GM23338 (cell line): Measurements from ENCODE around the gene TMEM43. TPM values are rescaled to one million over a fixed set of nuclear protein-coding genes. Genes with fewer than 3 reads are reported as not detected.

ENCODE experiments used
- ATAC-seq: fragments of 200-7000 bp; cut with Tn5 transposase; 3 replicates; pipeline ENCODE4 v1.9.1; 2020
- DNase-seq: peaks from one replicate; pipeline ENCODE4 v3.0.0-alpha.2; 2015; ENCODE audit warnings: low spot score
- H2AFZ ChIP-seq: fragments of 200-600 bp; sonication (generic); 2 replicates; pipeline ENCODE4 v1.8.0; 2016; ENCODE audit warnings: antibody characterized with exemption, mild to moderate bottlenecking, moderate library complexity
- H3F3A ChIP-seq: fragments of 200-600 bp; sonication (generic); replicated peaks from 2 replicates; pipeline ENCODE4 v1.8.0; 2017; ENCODE audit warnings: antibody characterized with exemption, mixed run types, low read depth
- H3K27ac ChIP-seq: fragments of 200-600 bp; sonication (generic); 2 replicates; pipeline ENCODE4 v1.6.1; 2016; ENCODE audit warnings: low read depth
- H3K27me3 ChIP-seq: fragments of 200-600 bp; sonication (generic); 2 replicates; pipeline ENCODE4 v1.8.0; 2016; ENCODE audit warnings: mild to moderate bottlenecking, mixed run types, moderate library complexity; ENCODE audit not compliant: insufficient read depth
- H3K36me3 ChIP-seq: fragments of 200-600 bp; sonication (generic); 2 replicates; pipeline ENCODE4 v1.8.0; 2016; ENCODE audit warnings: mild to moderate bottlenecking; ENCODE audit not compliant: insufficient read depth
- H3K4me1 ChIP-seq: fragments of 200-600 bp; sonication (generic); 2 replicates; pipeline ENCODE4 v1.8.0; 2016; ENCODE audit warnings: mild to moderate bottlenecking, moderate library complexity; ENCODE audit not compliant: insufficient read depth
- H3K4me2 ChIP-seq: fragments of 200-600 bp; sonication (generic); 2 replicates; pipeline ENCODE4 v1.7.1; 2017; ENCODE audit warnings: mixed run types
- H3K4me3 ChIP-seq: fragments of 200-600 bp; sonication (generic); 2 replicates; pipeline ENCODE4 v1.6.1; 2016; ENCODE audit warnings: mixed run types
- H3K79me2 ChIP-seq: fragments of 200-600 bp; sonication (generic); replicated peaks from 2 replicates; pipeline ENCODE4 v1.8.0; 2017; ENCODE audit warnings: mild to moderate bottlenecking; ENCODE audit not compliant: insufficient read depth
- H3K9me2 ChIP-seq: fragments of 200-600 bp; sonication (generic); 2 replicates; pipeline ENCODE4 v1.8.0; 2017; ENCODE audit not compliant: insufficient read depth
- H4K20me1 ChIP-seq: fragments of 200-600 bp; sonication (generic); replicated peaks from 2 replicates; pipeline ENCODE4 v1.8.0; 2017; ENCODE audit warnings: mild to moderate bottlenecking; ENCODE audit not compliant: insufficient read depth
- H3K27ac Mint-ChIP-seq: 2 replicates; pipeline ENCODE4 v1.8.0; 2020; ENCODE audit warnings: inconsistent platforms, mild to moderate bottlenecking, moderate library complexity, mixed read lengths
- H3K27me3 Mint-ChIP-seq: 3 replicates; pipeline ENCODE4 v1.8.0; 2022; ENCODE audit warnings: low read depth, mild to moderate bottlenecking, moderate library complexity, mixed read lengths, inconsistent platforms; ENCODE audit not compliant: insufficient read depth, poor library complexity
- H3K36me3 Mint-ChIP-seq: 3 replicates; pipeline ENCODE4 v1.8.0; 2021; ENCODE audit warnings: low read depth, mild to moderate bottlenecking, inconsistent platforms, moderate library complexity, mixed read lengths
- H3K4me1 Mint-ChIP-seq: 3 replicates; pipeline ENCODE4 v1.8.0; 2020; ENCODE audit warnings: mild to moderate bottlenecking, inconsistent platforms, mixed read lengths
- H3K4me3 Mint-ChIP-seq: 3 replicates; pipeline ENCODE4 v1.8.0; 2021; ENCODE audit warnings: moderate library complexity, mild to moderate bottlenecking, inconsistent platforms, mixed read lengths
- H3K9me3 Mint-ChIP-seq: 3 replicates; pipeline ENCODE4 v1.8.0; 2020; ENCODE audit warnings: moderate library complexity, mild to moderate bottlenecking, inconsistent platforms, mixed read lengths
- CREB1 ChIP-seq: fragments of 250-450 bp; sonication (Bioruptor Pico); IDR thresholded peaks from 2 replicates; pipeline ENCODE4 v1.5.0; 2020; ENCODE audit warnings: low read depth, mild to moderate bottlenecking, moderate library complexity
- EZH2 ChIP-seq: fragments of 200-600 bp; sonication (generic); IDR thresholded peaks from one replicate; pipeline ENCODE4 v1.8.0; 2017; ENCODE audit warnings: antibody characterized with exemption, mild to moderate bottlenecking, low read depth; ENCODE audit not compliant: unreplicated experiment
- EZH2phosphoT487 ChIP-seq: fragments of 200-600 bp; sonication (generic); IDR thresholded peaks from one replicate; pipeline ENCODE4 v1.8.1; 2018; ENCODE audit warnings: antibody characterized with exemption; ENCODE audit not compliant: unreplicated experiment
- NANOG ChIP-seq: IDR thresholded peaks from 2 replicates; pipeline ENCODE4 v1.6.1; 2016; ENCODE audit warnings: antibody characterized with exemption, borderline replicate concordance
- STAT1 ChIP-seq: IDR thresholded peaks from one replicate; pipeline ENCODE4 v1.6.1; 2016; ENCODE audit warnings: antibody characterized with exemption; ENCODE audit not compliant: unreplicated experiment
- ZNF114 ChIP-seq: fragments of 250-450 bp; sonication (Bioruptor Pico); IDR thresholded peaks from 2 replicates; pipeline ENCODE4 v1.5.0; 2020; ENCODE audit warnings: mild to moderate bottlenecking, moderate library complexity
- ZNF331 ChIP-seq: fragments of 250-450 bp; sonication (Bioruptor Pico); IDR thresholded peaks from 2 replicates; pipeline ENCODE4 v1.5.0; 2020; ENCODE audit warnings: low read depth, mild to moderate bottlenecking, moderate library complexity
- polyA plus RNA-seq: library from polyadenylated mRNA; unstranded; fragments of >200 nt; fragmentation: Nextera tagmentation; extraction: Ambion mirVana; gene quantifications from 2 replicates; pipeline ENCODE4 v1.2.1, GENCODE V29; 2016
- total RNA-seq: library from RNA; depleted of rRNA; stranded (reverse); fragments of >200 nt; shearing (Covaris generic); gene quantifications from 2 replicates; pipeline ENCODE4 v1.2.3, GENCODE V29; 2014
- TF ChIP-seq, protein P1 (sequence below): fragments of 250-450 bp; sonication (Bioruptor Pico); IDR thresholded peaks from 2 replicates; pipeline ENCODE4 v1.5.0; 2020; ENCODE audit warnings: mild to moderate bottlenecking, moderate library complexity
- TF ChIP-seq, protein P2 (sequence below): IDR thresholded peaks from one replicate; pipeline ENCODE4 v1.6.1; 2018; ENCODE audit warnings: antibody characterized with exemption; ENCODE audit not compliant: unreplicated experiment
- TF ChIP-seq, protein P3 (sequence below): IDR thresholded peaks from 2 replicates; pipeline ENCODE4 v1.6.1; 2016; ENCODE audit warnings: antibody characterized with exemption
- TF ChIP-seq, protein P4 (sequence below), 2 experiments: fragments of 200-600 bp in 1 of 2; sonication (generic) in 1 of 2; conservative IDR thresholded peaks; 2 replicates each; pipeline versions ENCODE4 v1.5.1 to v1.6.1; 2016 to 2017; ENCODE audit warnings: antibody characterized with exemption in 2 of 2, low read depth in 2 of 2, mild to moderate bottlenecking in 2 of 2, moderate library complexity in 1 of 2

TMEM43 gene
- total and polyA plus RNA-seq, 2 experiments from 2014 or later = 15.9 to 34.7 TPM

DNA sequence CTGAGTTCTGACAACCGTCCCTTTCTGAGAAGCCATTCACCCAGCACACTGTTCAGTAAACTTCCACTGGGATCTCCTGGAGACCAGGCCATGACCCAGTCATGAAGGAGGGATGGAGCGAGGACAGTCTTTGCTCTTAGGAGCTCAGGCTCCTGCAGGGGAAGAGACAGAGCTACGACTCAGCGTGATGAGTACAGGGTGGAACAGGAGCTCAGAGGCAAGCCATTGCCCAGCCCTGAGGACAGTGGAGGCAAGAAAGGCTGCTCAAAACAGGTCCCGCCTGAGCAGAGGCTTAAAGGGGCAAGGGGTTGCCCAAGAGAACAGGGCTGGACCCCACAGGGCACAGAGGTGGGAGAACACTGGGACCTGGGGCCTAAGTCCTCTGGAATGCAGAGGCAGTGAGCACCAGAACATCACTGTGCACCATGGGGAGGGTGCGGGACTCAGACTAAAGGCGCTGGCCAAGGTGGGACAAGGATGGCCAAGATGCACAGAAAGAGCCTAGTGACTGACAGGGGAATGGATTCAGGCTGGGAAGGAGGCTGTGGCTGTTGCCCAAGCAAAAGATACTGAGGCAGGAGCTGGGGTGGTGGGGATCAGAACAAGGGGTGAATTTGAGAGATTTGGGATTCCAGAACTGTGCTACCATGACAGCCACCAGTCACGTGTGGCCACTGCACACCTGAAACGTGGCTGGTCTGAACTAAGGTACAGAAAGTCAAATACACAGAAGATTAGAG, 25.8 kb downstream of the TMEM43 start:
- Mint-ChIP-seq H3K4me3 (no peak overlapping the region), H3K4me1 (peaks cover 22% of the 10 kb centered on the region), H3K9me3 (no peaks in the 10 kb centered on the region), H3K27ac (no peak overlapping the region), H3K36me3 (peaks cover 47% of the 10 kb centered on the region), H3K27me3 (peaks cover 14% of the 10 kb centered on the region)
- Histone ChIP-seq H3K79me2 (no peaks in the 10 kb centered on the region), H3K36me3 (peaks cover under 1% of the 10 kb centered on the region), H3F3A (no peaks in the 10 kb centered on the region), H3K27ac (no peak overlapping the region), H3K9me2 (no peaks in the 10 kb centered on the region), H3K4me1 (peaks cover 8% of the 10 kb centered on the region), H3K4me2 (no peak overlapping the region), H2AFZ (no peak overlapping the region), H4K20me1 (peaks cover 8% of the 10 kb centered on the region), H3K4me3 (no peak overlapping the region), H3K27me3 (no peaks in the 10 kb centered on the region)
- no peak for TF ChIP-seq CREB1 (CRISPR knock-in tag)
- TF ChIP-seq EZH2phosphoT487 = no peak
- no peak for TF ChIP-seq ZNF114 (CRISPR knock-in tag)
- TF ChIP-seq, protein P1, sequence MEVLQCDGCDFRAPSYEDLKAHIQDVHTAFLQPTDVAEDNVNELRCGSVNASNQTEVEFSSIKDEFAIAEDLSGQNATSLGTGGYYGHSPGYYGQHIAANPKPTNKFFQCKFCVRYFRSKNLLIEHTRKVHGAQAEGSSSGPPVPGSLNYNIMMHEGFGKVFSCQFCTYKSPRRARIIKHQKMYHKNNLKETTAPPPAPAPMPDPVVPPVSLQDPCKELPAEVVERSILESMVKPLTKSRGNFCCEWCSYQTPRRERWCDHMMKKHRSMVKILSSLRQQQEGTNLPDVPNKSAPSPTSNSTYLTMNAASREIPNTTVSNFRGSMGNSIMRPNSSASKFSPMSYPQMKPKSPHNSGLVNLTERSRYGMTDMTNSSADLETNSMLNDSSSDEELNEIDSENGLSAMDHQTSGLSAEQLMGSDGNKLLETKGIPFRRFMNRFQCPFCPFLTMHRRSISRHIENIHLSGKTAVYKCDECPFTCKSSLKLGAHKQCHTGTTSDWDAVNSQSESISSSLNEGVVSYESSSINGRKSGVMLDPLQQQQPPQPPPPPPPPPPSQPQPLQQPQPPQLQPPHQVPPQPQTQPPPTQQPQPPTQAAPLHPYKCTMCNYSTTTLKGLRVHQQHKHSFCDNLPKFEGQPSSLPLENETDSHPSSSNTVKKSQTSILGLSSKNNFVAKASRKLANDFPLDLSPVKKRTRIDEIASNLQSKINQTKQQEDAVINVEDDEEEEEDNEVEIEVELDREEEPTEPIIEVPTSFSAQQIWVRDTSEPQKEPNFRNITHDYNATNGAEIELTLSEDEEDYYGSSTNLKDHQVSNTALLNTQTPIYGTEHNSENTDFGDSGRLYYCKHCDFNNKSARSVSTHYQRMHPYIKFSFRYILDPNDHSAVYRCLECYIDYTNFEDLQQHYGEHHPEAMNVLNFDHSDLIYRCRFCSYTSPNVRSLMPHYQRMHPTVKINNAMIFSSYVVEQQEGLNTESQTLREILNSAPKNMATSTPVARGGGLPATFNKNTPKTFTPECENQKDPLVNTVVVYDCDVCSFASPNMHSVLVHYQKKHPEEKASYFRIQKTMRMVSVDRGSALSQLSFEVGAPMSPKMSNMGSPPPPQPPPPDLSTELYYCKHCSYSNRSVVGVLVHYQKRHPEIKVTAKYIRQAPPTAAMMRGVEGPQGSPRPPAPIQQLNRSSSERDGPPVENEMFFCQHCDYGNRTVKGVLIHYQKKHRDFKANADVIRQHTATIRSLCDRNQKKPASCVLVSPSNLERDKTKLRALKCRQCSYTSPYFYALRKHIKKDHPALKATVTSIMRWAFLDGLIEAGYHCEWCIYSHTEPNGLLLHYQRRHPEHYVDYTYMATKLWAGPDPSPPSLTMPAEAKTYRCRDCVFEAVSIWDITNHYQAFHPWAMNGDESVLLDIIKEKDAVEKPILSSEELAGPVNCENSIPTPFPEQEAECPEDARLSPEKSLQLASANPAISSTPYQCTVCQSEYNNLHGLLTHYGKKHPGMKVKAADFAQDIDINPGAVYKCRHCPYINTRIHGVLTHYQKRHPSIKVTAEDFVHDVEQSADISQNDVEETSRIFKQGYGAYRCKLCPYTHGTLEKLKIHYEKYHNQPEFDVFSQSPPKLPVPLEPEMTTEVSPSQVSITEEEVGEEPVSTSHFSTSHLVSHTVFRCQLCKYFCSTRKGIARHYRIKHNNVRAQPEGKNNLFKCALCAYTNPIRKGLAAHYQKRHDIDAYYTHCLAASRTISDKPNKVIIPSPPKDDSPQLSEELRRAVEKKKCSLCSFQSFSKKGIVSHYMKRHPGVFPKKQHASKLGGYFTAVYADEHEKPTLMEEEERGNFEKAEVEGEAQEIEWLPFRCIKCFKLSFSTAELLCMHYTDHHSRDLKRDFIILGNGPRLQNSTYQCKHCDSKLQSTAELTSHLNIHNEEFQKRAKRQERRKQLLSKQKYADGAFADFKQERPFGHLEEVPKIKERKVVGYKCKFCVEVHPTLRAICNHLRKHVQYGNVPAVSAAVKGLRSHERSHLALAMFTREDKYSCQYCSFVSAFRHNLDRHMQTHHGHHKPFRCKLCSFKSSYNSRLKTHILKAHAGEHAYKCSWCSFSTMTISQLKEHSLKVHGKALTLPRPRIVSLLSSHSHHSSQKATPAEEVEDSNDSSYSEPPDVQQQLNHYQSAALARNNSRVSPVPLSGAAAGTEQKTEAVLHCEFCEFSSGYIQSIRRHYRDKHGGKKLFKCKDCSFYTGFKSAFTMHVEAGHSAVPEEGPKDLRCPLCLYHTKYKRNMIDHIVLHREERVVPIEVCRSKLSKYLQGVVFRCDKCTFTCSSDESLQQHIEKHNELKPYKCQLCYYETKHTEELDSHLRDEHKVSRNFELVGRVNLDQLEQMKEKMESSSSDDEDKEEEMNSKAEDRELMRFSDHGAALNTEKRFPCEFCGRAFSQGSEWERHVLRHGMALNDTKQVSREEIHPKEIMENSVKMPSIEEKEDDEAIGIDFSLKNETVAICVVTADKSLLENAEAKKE (CRISPR knock-in tag) = no peak
- TF ChIP-seq EZH2 = no peak
- TF ChIP-seq NANOG = no peak
- TF ChIP-seq ZNF331 (CRISPR knock-in tag) = no peak
- no peak for TF ChIP-seq STAT1
- TF ChIP-seq, protein P2, sequence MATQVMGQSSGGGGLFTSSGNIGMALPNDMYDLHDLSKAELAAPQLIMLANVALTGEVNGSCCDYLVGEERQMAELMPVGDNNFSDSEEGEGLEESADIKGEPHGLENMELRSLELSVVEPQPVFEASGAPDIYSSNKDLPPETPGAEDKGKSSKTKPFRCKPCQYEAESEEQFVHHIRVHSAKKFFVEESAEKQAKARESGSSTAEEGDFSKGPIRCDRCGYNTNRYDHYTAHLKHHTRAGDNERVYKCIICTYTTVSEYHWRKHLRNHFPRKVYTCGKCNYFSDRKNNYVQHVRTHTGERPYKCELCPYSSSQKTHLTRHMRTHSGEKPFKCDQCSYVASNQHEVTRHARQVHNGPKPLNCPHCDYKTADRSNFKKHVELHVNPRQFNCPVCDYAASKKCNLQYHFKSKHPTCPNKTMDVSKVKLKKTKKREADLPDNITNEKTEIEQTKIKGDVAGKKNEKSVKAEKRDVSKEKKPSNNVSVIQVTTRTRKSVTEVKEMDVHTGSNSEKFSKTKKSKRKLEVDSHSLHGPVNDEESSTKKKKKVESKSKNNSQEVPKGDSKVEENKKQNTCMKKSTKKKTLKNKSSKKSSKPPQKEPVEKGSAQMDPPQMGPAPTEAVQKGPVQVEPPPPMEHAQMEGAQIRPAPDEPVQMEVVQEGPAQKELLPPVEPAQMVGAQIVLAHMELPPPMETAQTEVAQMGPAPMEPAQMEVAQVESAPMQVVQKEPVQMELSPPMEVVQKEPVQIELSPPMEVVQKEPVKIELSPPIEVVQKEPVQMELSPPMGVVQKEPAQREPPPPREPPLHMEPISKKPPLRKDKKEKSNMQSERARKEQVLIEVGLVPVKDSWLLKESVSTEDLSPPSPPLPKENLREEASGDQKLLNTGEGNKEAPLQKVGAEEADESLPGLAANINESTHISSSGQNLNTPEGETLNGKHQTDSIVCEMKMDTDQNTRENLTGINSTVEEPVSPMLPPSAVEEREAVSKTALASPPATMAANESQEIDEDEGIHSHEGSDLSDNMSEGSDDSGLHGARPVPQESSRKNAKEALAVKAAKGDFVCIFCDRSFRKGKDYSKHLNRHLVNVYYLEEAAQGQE = no peak
- TF ChIP-seq, protein P3, sequence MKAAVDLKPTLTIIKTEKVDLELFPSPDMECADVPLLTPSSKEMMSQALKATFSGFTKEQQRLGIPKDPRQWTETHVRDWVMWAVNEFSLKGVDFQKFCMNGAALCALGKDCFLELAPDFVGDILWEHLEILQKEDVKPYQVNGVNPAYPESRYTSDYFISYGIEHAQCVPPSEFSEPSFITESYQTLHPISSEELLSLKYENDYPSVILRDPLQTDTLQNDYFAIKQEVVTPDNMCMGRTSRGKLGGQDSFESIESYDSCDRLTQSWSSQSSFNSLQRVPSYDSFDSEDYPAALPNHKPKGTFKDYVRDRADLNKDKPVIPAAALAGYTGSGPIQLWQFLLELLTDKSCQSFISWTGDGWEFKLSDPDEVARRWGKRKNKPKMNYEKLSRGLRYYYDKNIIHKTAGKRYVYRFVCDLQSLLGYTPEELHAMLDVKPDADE = no peak
- TF ChIP-seq, protein P4, sequence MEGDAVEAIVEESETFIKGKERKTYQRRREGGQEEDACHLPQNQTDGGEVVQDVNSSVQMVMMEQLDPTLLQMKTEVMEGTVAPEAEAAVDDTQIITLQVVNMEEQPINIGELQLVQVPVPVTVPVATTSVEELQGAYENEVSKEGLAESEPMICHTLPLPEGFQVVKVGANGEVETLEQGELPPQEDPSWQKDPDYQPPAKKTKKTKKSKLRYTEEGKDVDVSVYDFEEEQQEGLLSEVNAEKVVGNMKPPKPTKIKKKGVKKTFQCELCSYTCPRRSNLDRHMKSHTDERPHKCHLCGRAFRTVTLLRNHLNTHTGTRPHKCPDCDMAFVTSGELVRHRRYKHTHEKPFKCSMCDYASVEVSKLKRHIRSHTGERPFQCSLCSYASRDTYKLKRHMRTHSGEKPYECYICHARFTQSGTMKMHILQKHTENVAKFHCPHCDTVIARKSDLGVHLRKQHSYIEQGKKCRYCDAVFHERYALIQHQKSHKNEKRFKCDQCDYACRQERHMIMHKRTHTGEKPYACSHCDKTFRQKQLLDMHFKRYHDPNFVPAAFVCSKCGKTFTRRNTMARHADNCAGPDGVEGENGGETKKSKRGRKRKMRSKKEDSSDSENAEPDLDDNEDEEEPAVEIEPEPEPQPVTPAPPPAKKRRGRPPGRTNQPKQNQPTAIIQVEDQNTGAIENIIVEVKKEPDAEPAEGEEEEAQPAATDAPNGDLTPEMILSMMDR (conservative IDR thresholded peaks at IDR 0.05; ENCODE audit: low read depth in 2 of 2) = no peak
- DNase-seq = no peak
- no peak for ATAC-seq
